ENCODE data around the gene NUCB1.

GRCh38 chr19:48961051-48961649 lies 61.0 kb downstream of the NUCB1 start:
- TF ChIP-seq POLR2A (IDR thresholded peaks at IDR 0.05): no peak
- TF ChIP-seq CTCF (IDR thresholded peaks at IDR 0.05): no peak

Measured in body of pancreas (tissue), 4 donors.